ENCODE measurements around the gene SCARF2.

- TF ChIP-seq MAX (IDR thresholded peaks at IDR 0.05) (no peak), CTCF (IDR thresholded peaks at IDR 0.05) (no peak), RAD21 (conservative IDR thresholded peaks at IDR 0.05 in 1 of 2, IDR thresholded peaks at IDR 0.05 in 1 of 2) (no peak), MAFK (IDR thresholded peaks at IDR 0.05; ENCODE audit: partially characterized antibody) (no peak), REST (IDR thresholded peaks at IDR 0.05) (no peak), POLR2A (IDR thresholded peaks at IDR 0.05; ENCODE audit: low read length) (no peak), CEBPB (IDR thresholded peaks at IDR 0.05) (no peak), HOXA7 (CRISPR knock-in tag; IDR thresholded peaks at IDR 0.05) (no peak), BHLHE40 (IDR thresholded peaks at IDR 0.05; ENCODE audit: low read depth, low read length) (no peak), RCOR1 (IDR thresholded peaks at IDR 0.05; ENCODE audit: low read depth, low read length) (no peak), ESRRA (IDR thresholded peaks at IDR 0.05; ENCODE audit: borderline replicate concordance, low read length) (no peak), SREBF2 (IDR thresholded peaks at IDR 0.05) (no peak)
Measured at GRCh38 chr22:20412474-20413216, 25.0 kb downstream of the SCARF2 start.
